K562 (cell line): ENCODE results near the gene EIF4EBP2. TPM values are rescaled to one million over a fixed set of nuclear protein-coding genes. Genes with fewer than 3 reads are reported as not detected.

Experiments
- COPS2 ChIP-seq: fragments of 450-650 bp; conservative IDR thresholded peaks from 2 replicates; pipeline ENCODE4 v1.6.1; 2016; ENCODE audit warnings: mild to moderate bottlenecking, moderate library complexity
- FOXA3 ChIP-seq, 2 experiments: fragments of 450-650 bp in 1 of 2; sonication (generic) in 1 of 2; formaldehyde crosslinking; IDR thresholded peaks in 1 of 2; conservative IDR thresholded peaks in 1 of 2; 2 replicates each; pipeline versions ENCODE4 v1.4.0 to v1.8.0; 2020 to 2022; ENCODE audit warnings: mild to moderate bottlenecking in 2 of 2, missing genetic modification reagents in 1 of 2
- KHSRP ChIP-seq: fragments of 450-650 bp; IDR thresholded peaks from 2 replicates; pipeline ENCODE4 v1.6.1; 2017
- NR2C1 ChIP-seq, 2 experiments: fragments of 450-650 bp; IDR thresholded peaks; 2 replicates each; pipeline ENCODE4 v1.6.1; 2017; ENCODE audit warnings: mild to moderate bottlenecking in 2 of 2, antibody characterized with exemption in 1 of 2, inconsistent platforms in 1 of 2, missing compliant biosample characterization in 1 of 2, missing genetic modification characterization in 1 of 2
- ZBTB40 ChIP-seq, 2 experiments: fragments of 450-650 bp in 1 of 2; sonication (generic) in 1 of 2; formaldehyde crosslinking in 1 of 2; IDR thresholded peaks; 2 replicates each; pipeline versions ENCODE4 v1.7.1 to v1.9.0; 2016 to 2022; ENCODE audit warnings: inconsistent platforms in 1 of 2, mild to moderate bottlenecking in 1 of 2, missing genetic modification reagents in 1 of 2
- polyA plus RNA-seq, 8 experiments: library from polyadenylated mRNA; depleted of rRNA in 4 of 8; stranded (reverse) in 5 of 8; unstranded in 3 of 8; fragments of >200 nt; fragmentation: Nextera tagmentation in 2 of 8; fragmentation: Illumina TruSeq in 1 of 8; extraction: Ambion mirVana in 2 of 8; extraction: Trizol in 1 of 8; gene quantifications; 2 replicates each; pipeline versions ENCODE4 v1.2.1 to v1.2.3, GENCODE V29; 2011 to 2014; ENCODE audit warnings: inconsistent platforms in 1 of 8, missing spikeins in 1 of 8
- total RNA-seq, 7 experiments: library from RNA; depleted of rRNA in 6 of 7; stranded (reverse); fragments of >200 nt in 6 of 7; fragmentation: Illumina TruSeq in 2 of 7; extraction: Trizol in 2 of 7; gene quantifications; 2 replicates each; pipeline versions ENCODE4 v1.2.1 to v1.2.3, GENCODE V29; 2011 to 2021; ENCODE audit warnings: low replicate concordance in 1 of 7
- TF ChIP-seq, protein P1 (sequence below): fragments of 200-600 bp; sonication (generic); IDR thresholded peaks from one replicate; pipeline ENCODE4 v1.6.1; 2012; ENCODE audit warnings: mild to moderate bottlenecking, low read depth, low read length, inconsistent platforms

EIF4EBP2 gene
- total and polyA plus RNA-seq, 9 of the 15 experiments (the other 6 are each of a cell fraction or from before 2014, with no cell fraction given): 16.1 to 67.5 (median 38.3) TPM

DNA sequence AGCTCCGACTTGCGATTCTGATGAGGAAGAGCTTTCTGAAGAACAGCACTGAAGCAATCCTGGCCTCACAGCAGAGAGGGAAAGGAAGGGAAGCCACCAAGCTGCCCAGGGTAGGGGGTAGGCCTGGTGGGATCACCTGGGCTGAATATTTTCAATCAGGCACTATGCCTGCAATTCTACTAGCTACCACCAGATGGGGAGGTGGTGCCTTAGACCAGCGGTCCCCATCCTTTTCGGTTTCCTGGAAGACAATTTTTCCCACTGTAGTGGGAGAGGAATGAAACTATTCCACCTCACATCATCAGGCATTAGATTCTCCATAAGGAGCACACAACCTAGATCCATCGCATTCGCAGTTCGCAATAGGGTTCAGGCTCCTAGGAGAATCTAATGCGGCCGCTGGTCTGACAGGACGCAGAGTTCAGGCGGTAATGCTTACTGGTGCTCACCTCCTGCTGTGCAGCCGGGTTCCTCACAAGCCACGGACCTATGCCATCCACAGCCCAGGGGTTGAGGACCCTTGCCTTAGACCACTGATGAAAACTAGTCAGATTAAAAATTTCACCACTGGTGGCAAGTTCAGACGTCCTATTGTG lies 24.3 kb upstream of the EIF4EBP2 start (continued):
- TF ChIP-seq ZBTB40 (IDR thresholded peaks at IDR 0.05) (no peak), ZBTB40 (CRISPR knock-in tag; IDR thresholded peaks at IDR 0.05) (no peak), NR2C1 (IDR thresholded peaks at IDR 0.05) (no peak), NR2C1 (tag; IDR thresholded peaks at IDR 0.05) (no peak), COPS2 (no peak), FOXA3 (CRISPR knock-in tag; conservative IDR thresholded peaks at IDR 0.05 in 1 of 2, IDR thresholded peaks at IDR 0.05 in 1 of 2) (no peak), KHSRP (no peak)
- TF ChIP-seq, protein P1, sequence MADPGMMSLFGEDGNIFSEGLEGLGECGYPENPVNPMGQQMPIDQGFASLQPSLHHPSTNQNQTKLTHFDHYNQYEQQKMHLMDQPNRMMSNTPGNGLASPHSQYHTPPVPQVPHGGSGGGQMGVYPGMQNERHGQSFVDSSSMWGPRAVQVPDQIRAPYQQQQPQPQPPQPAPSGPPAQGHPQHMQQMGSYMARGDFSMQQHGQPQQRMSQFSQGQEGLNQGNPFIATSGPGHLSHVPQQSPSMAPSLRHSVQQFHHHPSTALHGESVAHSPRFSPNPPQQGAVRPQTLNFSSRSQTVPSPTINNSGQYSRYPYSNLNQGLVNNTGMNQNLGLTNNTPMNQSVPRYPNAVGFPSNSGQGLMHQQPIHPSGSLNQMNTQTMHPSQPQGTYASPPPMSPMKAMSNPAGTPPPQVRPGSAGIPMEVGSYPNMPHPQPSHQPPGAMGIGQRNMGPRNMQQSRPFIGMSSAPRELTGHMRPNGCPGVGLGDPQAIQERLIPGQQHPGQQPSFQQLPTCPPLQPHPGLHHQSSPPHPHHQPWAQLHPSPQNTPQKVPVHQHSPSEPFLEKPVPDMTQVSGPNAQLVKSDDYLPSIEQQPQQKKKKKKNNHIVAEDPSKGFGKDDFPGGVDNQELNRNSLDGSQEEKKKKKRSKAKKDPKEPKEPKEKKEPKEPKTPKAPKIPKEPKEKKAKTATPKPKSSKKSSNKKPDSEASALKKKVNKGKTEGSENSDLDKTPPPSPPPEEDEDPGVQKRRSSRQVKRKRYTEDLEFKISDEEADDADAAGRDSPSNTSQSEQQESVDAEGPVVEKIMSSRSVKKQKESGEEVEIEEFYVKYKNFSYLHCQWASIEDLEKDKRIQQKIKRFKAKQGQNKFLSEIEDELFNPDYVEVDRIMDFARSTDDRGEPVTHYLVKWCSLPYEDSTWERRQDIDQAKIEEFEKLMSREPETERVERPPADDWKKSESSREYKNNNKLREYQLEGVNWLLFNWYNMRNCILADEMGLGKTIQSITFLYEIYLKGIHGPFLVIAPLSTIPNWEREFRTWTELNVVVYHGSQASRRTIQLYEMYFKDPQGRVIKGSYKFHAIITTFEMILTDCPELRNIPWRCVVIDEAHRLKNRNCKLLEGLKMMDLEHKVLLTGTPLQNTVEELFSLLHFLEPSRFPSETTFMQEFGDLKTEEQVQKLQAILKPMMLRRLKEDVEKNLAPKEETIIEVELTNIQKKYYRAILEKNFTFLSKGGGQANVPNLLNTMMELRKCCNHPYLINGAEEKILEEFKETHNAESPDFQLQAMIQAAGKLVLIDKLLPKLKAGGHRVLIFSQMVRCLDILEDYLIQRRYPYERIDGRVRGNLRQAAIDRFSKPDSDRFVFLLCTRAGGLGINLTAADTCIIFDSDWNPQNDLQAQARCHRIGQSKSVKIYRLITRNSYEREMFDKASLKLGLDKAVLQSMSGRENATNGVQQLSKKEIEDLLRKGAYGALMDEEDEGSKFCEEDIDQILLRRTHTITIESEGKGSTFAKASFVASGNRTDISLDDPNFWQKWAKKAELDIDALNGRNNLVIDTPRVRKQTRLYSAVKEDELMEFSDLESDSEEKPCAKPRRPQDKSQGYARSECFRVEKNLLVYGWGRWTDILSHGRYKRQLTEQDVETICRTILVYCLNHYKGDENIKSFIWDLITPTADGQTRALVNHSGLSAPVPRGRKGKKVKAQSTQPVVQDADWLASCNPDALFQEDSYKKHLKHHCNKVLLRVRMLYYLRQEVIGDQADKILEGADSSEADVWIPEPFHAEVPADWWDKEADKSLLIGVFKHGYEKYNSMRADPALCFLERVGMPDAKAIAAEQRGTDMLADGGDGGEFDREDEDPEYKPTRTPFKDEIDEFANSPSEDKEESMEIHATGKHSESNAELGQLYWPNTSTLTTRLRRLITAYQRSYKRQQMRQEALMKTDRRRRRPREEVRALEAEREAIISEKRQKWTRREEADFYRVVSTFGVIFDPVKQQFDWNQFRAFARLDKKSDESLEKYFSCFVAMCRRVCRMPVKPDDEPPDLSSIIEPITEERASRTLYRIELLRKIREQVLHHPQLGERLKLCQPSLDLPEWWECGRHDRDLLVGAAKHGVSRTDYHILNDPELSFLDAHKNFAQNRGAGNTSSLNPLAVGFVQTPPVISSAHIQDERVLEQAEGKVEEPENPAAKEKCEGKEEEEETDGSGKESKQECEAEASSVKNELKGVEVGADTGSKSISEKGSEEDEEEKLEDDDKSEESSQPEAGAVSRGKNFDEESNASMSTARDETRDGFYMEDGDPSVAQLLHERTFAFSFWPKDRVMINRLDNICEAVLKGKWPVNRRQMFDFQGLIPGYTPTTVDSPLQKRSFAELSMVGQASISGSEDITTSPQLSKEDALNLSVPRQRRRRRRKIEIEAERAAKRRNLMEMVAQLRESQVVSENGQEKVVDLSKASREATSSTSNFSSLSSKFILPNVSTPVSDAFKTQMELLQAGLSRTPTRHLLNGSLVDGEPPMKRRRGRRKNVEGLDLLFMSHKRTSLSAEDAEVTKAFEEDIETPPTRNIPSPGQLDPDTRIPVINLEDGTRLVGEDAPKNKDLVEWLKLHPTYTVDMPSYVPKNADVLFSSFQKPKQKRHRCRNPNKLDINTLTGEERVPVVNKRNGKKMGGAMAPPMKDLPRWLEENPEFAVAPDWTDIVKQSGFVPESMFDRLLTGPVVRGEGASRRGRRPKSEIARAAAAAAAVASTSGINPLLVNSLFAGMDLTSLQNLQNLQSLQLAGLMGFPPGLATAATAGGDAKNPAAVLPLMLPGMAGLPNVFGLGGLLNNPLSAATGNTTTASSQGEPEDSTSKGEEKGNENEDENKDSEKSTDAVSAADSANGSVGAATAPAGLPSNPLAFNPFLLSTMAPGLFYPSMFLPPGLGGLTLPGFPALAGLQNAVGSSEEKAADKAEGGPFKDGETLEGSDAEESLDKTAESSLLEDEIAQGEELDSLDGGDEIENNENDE: no peak
